Measurements from ENCODE around the gene NFIB. TPM values are rescaled to one million over a fixed set of nuclear protein-coding genes. Genes with fewer than 3 reads are reported as not detected.
A peak's percentile ranks its signal among the peaks of the same experiment; 100 is the strongest.

The NFIB gene
- total RNA-seq, 1 experiment from 2014 or later = 14.3 TPM

DNA sequence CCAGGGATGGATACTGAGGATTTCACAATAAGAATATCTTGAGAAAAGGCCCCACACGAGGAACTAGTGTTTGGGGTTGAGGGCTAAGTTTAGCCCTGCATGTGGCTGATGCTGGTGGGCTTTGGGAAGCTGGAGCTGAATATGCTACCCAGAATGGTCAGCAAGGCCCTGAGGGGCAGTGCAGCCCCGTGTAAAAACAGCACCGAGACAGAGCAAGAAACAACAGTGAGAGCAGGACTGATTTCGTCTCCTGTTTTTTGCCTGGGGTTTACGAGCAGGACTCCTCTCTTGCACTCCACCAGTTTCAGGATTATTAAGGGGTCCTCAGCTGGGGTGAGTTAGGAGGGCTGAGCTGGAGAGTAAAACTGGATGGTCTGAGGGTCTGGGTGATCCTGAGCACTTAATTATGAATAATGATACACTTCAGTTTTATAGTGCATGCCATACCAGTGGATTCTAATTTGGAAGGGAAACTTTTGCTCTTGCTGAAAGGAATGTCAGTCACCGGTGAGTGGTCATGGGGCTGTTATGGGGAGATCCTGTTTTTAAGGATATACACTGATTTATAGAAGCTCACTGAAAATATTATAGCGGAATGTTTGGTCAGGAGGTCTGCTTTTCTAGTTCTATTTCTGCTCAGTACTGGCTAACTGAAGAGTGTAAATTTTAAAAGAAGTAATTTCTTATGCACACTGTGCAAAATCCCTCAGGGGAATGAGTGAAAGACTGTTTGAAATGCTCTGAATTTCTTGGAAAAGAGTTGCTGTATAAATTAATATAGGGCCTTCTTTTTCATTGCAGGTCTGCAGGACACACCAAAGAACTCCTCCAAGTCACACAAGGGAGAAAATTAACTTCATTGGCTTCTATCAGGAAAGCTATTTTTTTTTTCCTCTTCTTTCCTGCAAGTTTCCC is 42.7 kb upstream of the NFIB start:
- Histone ChIP-seq H2BK20ac (ENCODE audit: low read depth, low read length, poor library complexity, severe bottlenecking) (no peak overlapping the region), H3K27me3 (ENCODE audit: insufficient read depth, low read length) (peaks cover 10% of the 10 kb centered on the region; the same call in 1 of the 2 replicates), H3K23ac (ENCODE audit: insufficient read length, low read depth, low read length) (no peak overlapping the region), H3K79me2 (ENCODE audit: insufficient read depth, low read length) (no peaks in the 10 kb centered on the region), H2BK15ac (ENCODE audit: low read depth, low read length) (no peak overlapping the region), H3K4me1 (ENCODE audit: insufficient read depth, low read length) (peaks cover 4% of the 10 kb centered on the region; the same call in 1 of the 2 replicates), H3K79me1 (ENCODE audit: insufficient read depth, low read depth, low read length, poor library complexity, severe bottlenecking) (no peaks in the 10 kb centered on the region), H3K9me3 (ENCODE audit: control insufficient read depth, low read depth, low read length) (no peaks in the 10 kb centered on the region), H2BK12ac (ENCODE audit: insufficient read length, low read depth, low read length) (no peak overlapping the region), H3K27ac (ENCODE audit: insufficient read length, low read depth, low read length) (no peak overlapping the region), H2BK120ac (ENCODE audit: low read depth, low read length, poor library complexity, severe bottlenecking) (no peak overlapping the region), H2AFZ (ENCODE audit: low read length) (no peak overlapping the region), H2BK5ac (ENCODE audit: insufficient read length, low read length) (no peak overlapping the region), H2AK5ac (ENCODE audit: insufficient read length, low read length) (no peak overlapping the region), H3K56ac (ENCODE audit: insufficient read length, low read depth, low read length) (no peak overlapping the region), H3K23me2 (ENCODE audit: insufficient read length, low read depth, low read length, poor library complexity, severe bottlenecking) (no peaks in the 10 kb centered on the region), H3K18ac (ENCODE audit: insufficient read length, low read depth, low read length) (no peak overlapping the region), H3T11ph (ENCODE audit: low read length) (no peak overlapping the region), H4K20me1 (ENCODE audit: control insufficient read depth, insufficient read depth, insufficient read length) (no peaks in the 10 kb centered on the region), H3K4me2 (ENCODE audit: insufficient read depth, insufficient read length, low read length) (no peak overlapping the region), H4K8ac (replicated peaks; ENCODE audit: insufficient read length, low read depth, low read length) (no peak overlapping the region), H3K14ac (ENCODE audit: insufficient read depth, low read length) (no peak overlapping the region), H4K5ac (ENCODE audit: insufficient read length, low read depth, low read length) (no peak overlapping the region), H4K91ac (ENCODE audit: insufficient read length, low read depth, low read length) (no peak overlapping the region), H3K9ac (ENCODE audit: extremely low read depth, insufficient read length, low read length) (no peak overlapping the region), H3K4ac (ENCODE audit: low read depth, low read length) (no peak overlapping the region)
- WGBS (ENCODE audit: extremely low coverage, insufficient read length, low lambda C conversion rate) = no CpG with 5 or more reads among the region's 7 CpGs
- peaks cover 32% of the 10 kb centered on the region for H3K27me3 Mint-ChIP-seq (ENCODE audit: low read depth)
- H3K36me3 Mint-ChIP-seq (ENCODE audit: insufficient read depth in 1 of 3, low read depth in 3 of 3) = no peaks in the 10 kb centered on the region
- TF ChIP-seq CTCF (conservative IDR thresholded peaks at IDR 0.05) = no peak
- peak overlapping the region in 2 of 3 experiments; percentile 62 to 89; a peak in 4 of 7 replicates for H3K27ac Mint-ChIP-seq
- H3K4me1 Mint-ChIP-seq = peaks cover 37% of the 10 kb centered on the region in 2 experiments
- no peaks in the 10 kb centered on the region for H3K9me3 Mint-ChIP-seq
- no peak overlapping the region for H3K4me3 Mint-ChIP-seq
- DNase-seq = no peak

Data from H9 (cell line).